ENCODE data around the gene PRIMA1. TPM values are rescaled to one million over a fixed set of nuclear protein-coding genes. Genes with fewer than 3 reads are reported as not detected.

The PRIMA1 gene
- total and polyA plus RNA-seq, 2 donors (not counting 1 experiment from before 2014, with no cell fraction given) = not detected

- Mint-ChIP-seq H3K4me1 (no peaks in the 10 kb centered on the region), H3K27me3 (peaks cover 73% of the 10 kb centered on the region), H3K27ac (no peak overlapping the region), H3K4me3 (no peak overlapping the region), H3K9me3 (ENCODE audit: insufficient read depth) (no peaks in the 10 kb centered on the region)
- Histone ChIP-seq H4K20me1 (ENCODE audit: control insufficient read depth, insufficient read depth, low read length, poor library complexity, severe bottlenecking) (no peaks in the 10 kb centered on the region), H3K4me2 (replicated peaks; ENCODE audit: low read depth, low read length, poor library complexity, severe bottlenecking) (no peak overlapping the region), H3K27ac (ENCODE audit: low read length in 2 of 2) (no peak overlapping the region), H2AFZ (ENCODE audit: insufficient read depth, low read depth, low read length, poor library complexity, severe bottlenecking) (no peak overlapping the region), H3K9ac (ENCODE audit: low read length) (no peak overlapping the region), H3K4me3 (ENCODE audit: control extremely low read depth in 1 of 5, extremely low read depth in 1 of 5, insufficient read depth in 1 of 5, low read depth in 2 of 5, low read length in 4 of 5) (no peak overlapping the region), H3K4me1 (ENCODE audit: control insufficient read depth in 2 of 2, insufficient read depth in 2 of 2, low read length in 2 of 2) (no peaks in the 10 kb centered on the region), H3K79me2 (ENCODE audit: control insufficient read depth, insufficient read depth, low read length) (no peaks in the 10 kb centered on the region), H3K9me3 (ENCODE audit: control extremely low read depth in 1 of 3, control insufficient read depth in 2 of 3, insufficient read depth in 1 of 3, low read length in 2 of 3) (peaks cover 0 to 7% (median 0%) of the 10 kb centered on the region in 3 donors), H3K36me3 (replicated peaks in 1 of 2; ENCODE audit: control extremely low read depth in 1 of 2, control insufficient read depth in 1 of 2, extremely low read depth in 1 of 2, insufficient read depth in 2 of 2, low read length in 1 of 2) (no peaks in the 10 kb centered on the region), H3K27me3 (replicated peaks in 1 of 4; ENCODE audit: control extremely low read depth in 1 of 4, control insufficient read depth in 3 of 4, insufficient read depth in 4 of 4, low read length in 3 of 4) (peaks cover 0 to 39% (median 9%) of the 10 kb centered on the region in 4 experiments)
- 7% methylated on average over 52 of the region's 52 CpGs for whole genome bisulfite sequencing (ENCODE audit: insufficient coverage)
- ChIA-PET CTCF (no interaction called here), POLR2A (no interaction called here)
- DNase-seq (no peak), ATAC-seq (ENCODE audit: low read depth) (no peak)
- TF ChIP-seq EZH2 (IDR thresholded peaks at IDR 0.05; ENCODE audit: borderline replicate concordance, insufficient read depth, low read depth, low read length, poor library complexity, severe bottlenecking) = no peak
- no peak for TF ChIP-seq CTCF (IDR thresholded peaks at IDR 0.05)
- intact Hi-C loops (cut with micrococcal nuclease) = no loop called here
Measured at GRCh38 chr14:93787465-93788292, 606 bp downstream of the PRIMA1 start.

DNA sequence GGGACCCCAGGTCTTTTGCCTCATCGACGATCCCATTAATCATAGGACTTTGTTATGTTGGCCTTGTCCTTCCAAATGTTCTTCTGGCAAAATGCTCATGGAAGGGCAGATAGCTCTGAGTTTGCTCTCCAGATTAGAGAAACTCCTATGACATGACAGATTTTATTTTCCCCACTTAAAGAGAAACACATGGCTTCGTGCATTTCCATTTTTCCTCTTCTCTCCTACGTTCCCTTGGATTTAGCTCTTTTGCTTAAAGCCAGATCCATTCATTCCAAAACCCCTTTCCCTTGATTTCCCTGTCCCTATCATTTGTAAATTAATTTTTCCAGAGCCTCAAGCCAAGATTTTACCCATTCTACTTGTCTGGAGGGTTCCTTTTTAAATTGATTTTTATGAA lies 2.9 kb downstream of the PRIMA1 start:
- H4K20me1 ChIP-seq (ENCODE audit: control insufficient read depth, insufficient read depth, low read length, poor library complexity, severe bottlenecking) = no peaks in the 10 kb centered on the region
- no peaks in the 10 kb centered on the region for H3K36me3 ChIP-seq (replicated peaks in 1 of 2; ENCODE audit: control extremely low read depth in 1 of 2, control insufficient read depth in 1 of 2, extremely low read depth in 1 of 2, insufficient read depth in 2 of 2, low read length in 1 of 2)
- TF ChIP-seq CTCF (IDR thresholded peaks at IDR 0.05) (no peak), EZH2 (IDR thresholded peaks at IDR 0.05; ENCODE audit: borderline replicate concordance, insufficient read depth, low read depth, low read length, poor library complexity, severe bottlenecking) (no peak)
- Mint-ChIP-seq H3K4me1 (no peaks in the 10 kb centered on the region), H3K4me3 (no peak overlapping the region), H3K27me3 (peaks cover 56% of the 10 kb centered on the region), H3K27ac (no peak overlapping the region), H3K9me3 (ENCODE audit: insufficient read depth) (no peaks in the 10 kb centered on the region)
- no peaks in the 10 kb centered on the region for H3K4me1 ChIP-seq (ENCODE audit: control insufficient read depth in 2 of 2, insufficient read depth in 2 of 2, low read length in 2 of 2)
- H3K27ac ChIP-seq (ENCODE audit: low read length in 2 of 2) = no peak overlapping the region
- H3K9me3 ChIP-seq (ENCODE audit: control extremely low read depth in 1 of 3, control insufficient read depth in 2 of 3, insufficient read depth in 1 of 3, low read length in 2 of 3) = no peaks in the 10 kb centered on the region
- H3K4me2 ChIP-seq (replicated peaks; ENCODE audit: low read depth, low read length, poor library complexity, severe bottlenecking) = no peak overlapping the region
- H3K9ac ChIP-seq (ENCODE audit: low read length) = no peak overlapping the region
- CTCF ChIA-PET = no interaction called here
- no peak for ATAC-seq (ENCODE audit: low read depth)
- H3K79me2 ChIP-seq (ENCODE audit: control insufficient read depth, insufficient read depth, low read length) = no peaks in the 10 kb centered on the region
- no peak overlapping the region for H2AFZ ChIP-seq (ENCODE audit: insufficient read depth, low read depth, low read length, poor library complexity, severe bottlenecking)
- peaks cover 0 to 30% (median 7%) of the 10 kb centered on the region in 4 experiments for H3K27me3 ChIP-seq (replicated peaks in 1 of 4; ENCODE audit: control extremely low read depth in 1 of 4, control insufficient read depth in 3 of 4, insufficient read depth in 4 of 4, low read length in 3 of 4)
- no peak overlapping the region for H3K4me3 ChIP-seq (ENCODE audit: control extremely low read depth in 1 of 5, extremely low read depth in 1 of 5, insufficient read depth in 1 of 5, low read depth in 2 of 5, low read length in 4 of 5)
- no peak for DNase-seq
- POLR2A ChIA-PET = no interaction called here
- intact Hi-C loops (cut with micrococcal nuclease) = no loop called here
- 86% methylated on average over 4 of the region's 4 CpGs for WGBS (ENCODE audit: insufficient coverage)
